CD4-positive, alpha-beta memory T cell (primary cell): ENCODE data around the gene PRG2. TPM values are rescaled to one million over a fixed set of nuclear protein-coding genes. Genes with fewer than 3 reads are reported as not detected.

Experiments
- CTCF ChIA-PET: fragments of 350-600 bp; sonication (Branson Sonifier 250); formaldehyde crosslinking; loops from one replicate; lab custom pipeline; 2021; ENCODE audit warnings: inconsistent platforms; ENCODE audit not compliant: partially characterized antibody; lab: Charles Lee
- POLR2A ChIA-PET: fragments of 350-600 bp; sonication (Branson Sonifier 250); formaldehyde crosslinking; loops from one replicate; lab custom pipeline; 2021; ENCODE audit not compliant: partially characterized antibody; lab: Charles Lee
- DNase-seq, 5 donors: peaks; one replicate each; pipeline versions ENCODE4 v3.0.0 to v3.0.0-alpha.2; 2020 to 2022; ENCODE audit warnings: mixed read lengths in 1 of 5
- H3K27ac ChIP-seq: one replicate; pipeline ENCODE4 v1.7.0; 2013; ENCODE audit warnings: low read depth, low read length
- H3K27me3 ChIP-seq: 2 replicates; pipeline ENCODE4 v1.7.0; 2013; ENCODE audit warnings: mild to moderate bottlenecking, low read length, moderate library complexity; ENCODE audit not compliant: insufficient read depth
- H3K36me3 ChIP-seq: 2 replicates; pipeline ENCODE4 v1.7.0; 2013; ENCODE audit warnings: mild to moderate bottlenecking, low read length, moderate library complexity; ENCODE audit not compliant: insufficient read depth
- H3K4me1 ChIP-seq: 2 replicates; pipeline ENCODE4 v1.7.0; 2013; ENCODE audit warnings: mild to moderate bottlenecking, low read length, moderate library complexity; ENCODE audit not compliant: insufficient read depth
- H3K4me3 ChIP-seq, 2 donors: one replicate each; pipeline ENCODE4 v1.7.0; 2013; ENCODE audit warnings: low read length in 2 of 2, mild to moderate bottlenecking in 1 of 2
- H3K9me3 ChIP-seq, 2 donors: one replicate each; pipeline ENCODE4 v1.7.0; 2013; ENCODE audit warnings: low read length in 2 of 2, control low read depth in 1 of 2; ENCODE audit not compliant: control insufficient read depth in 1 of 2
- H3K27ac Mint-ChIP-seq, 7 donors: one replicate each; pipeline ENCODE4 v1.8.0; 2020 to 2021; ENCODE audit warnings: mixed read lengths in 7 of 7, mild to moderate bottlenecking in 6 of 7, inconsistent platforms in 3 of 7, moderate library complexity in 3 of 7
- H3K27me3 Mint-ChIP-seq, 2 donors: one replicate each; pipeline ENCODE4 v1.8.0; 2020 to 2021; ENCODE audit warnings: mixed read lengths in 2 of 2
- H3K36me3 Mint-ChIP-seq, 2 donors: one replicate each; pipeline ENCODE4 v1.8.0; 2020 to 2021; ENCODE audit warnings: mixed read lengths in 2 of 2, inconsistent platforms in 1 of 2, mild to moderate bottlenecking in 1 of 2
- H3K4me1 Mint-ChIP-seq, 4 donors: one replicate each; pipeline ENCODE4 v1.8.0; 2020 to 2021; ENCODE audit warnings: mixed read lengths in 4 of 4, mild to moderate bottlenecking in 1 of 4
- H3K4me3 Mint-ChIP-seq, 8 donors: one replicate each; pipeline ENCODE4 v1.8.0; 2020 to 2021; ENCODE audit warnings: mixed read lengths in 8 of 8, mild to moderate bottlenecking in 7 of 8, moderate library complexity in 6 of 8, inconsistent platforms in 3 of 8
- H3K9me3 Mint-ChIP-seq, 8 donors: one replicate each; pipeline ENCODE4 v1.8.0; 2020 to 2021; ENCODE audit warnings: mixed read lengths in 8 of 8, mild to moderate bottlenecking in 5 of 8, inconsistent platforms in 3 of 8, moderate library complexity in 1 of 8
- intact Hi-C: fragments of 100-400 bp; cut with micrococcal nuclease; formaldehyde crosslinking; loops from one replicate; pipeline ENCODE4 v1.15.1; 2023
- polyA plus RNA-seq, 2 donors: library from polyadenylated mRNA; unstranded; fragments of 300-500 nt; fragmentation: Illumina TruSeq; gene quantifications; one replicate each; pipeline ENCODE4 v1.2.3, GENCODE V29; 2021
- total RNA-seq, 2 experiments: library from RNA; stranded (reverse); gene quantifications; one replicate each; pipeline ENCODE4 v1.2.3, GENCODE V29; 2021

Gene PRG2
- total and polyA plus RNA-seq, 4 experiments from 2014 or later, result 0.25 TPM; not detected in 3

GRCh38 chr11:57397394-57397990 lies 7.0 kb upstream of the PRG2 start:
- no peaks in the 10 kb centered on the region for H3K4me1 Mint-ChIP-seq
- no peaks in the 10 kb centered on the region for H3K36me3 Mint-ChIP-seq
- no peak overlapping the region for H3K4me3 Mint-ChIP-seq
- Histone ChIP-seq H3K27ac (no peak overlapping the region), H3K9me3 (no peaks in the 10 kb centered on the region), H3K36me3 (no peaks in the 10 kb centered on the region), H3K4me3 (no peak overlapping the region), H3K4me1 (no peaks in the 10 kb centered on the region), H3K27me3 (no peaks in the 10 kb centered on the region)
- H3K27ac Mint-ChIP-seq, result no peak overlapping the region
- no peaks in the 10 kb centered on the region for H3K9me3 Mint-ChIP-seq
- no peaks in the 10 kb centered on the region for H3K27me3 Mint-ChIP-seq
- no peak for DNase-seq
- intact Hi-C loops, result no loop called here
- CTCF ChIA-PET, result interaction anchor here (2.9 kb wide), 1 partner anchor 60 kb away, joined by 10 read pairs; no protein-coding TSS in a partner anchor
- POLR2A ChIA-PET, result no interaction called here

- intact Hi-C loops, result no loop called here
- no peaks in the 10 kb centered on the region for H3K27me3 ChIP-seq
- Mint-ChIP-seq H3K27ac (no peak overlapping the region), H3K9me3 (no peaks in the 10 kb centered on the region), H3K27me3 (no peaks in the 10 kb centered on the region), H3K4me1 (no peaks in the 10 kb centered on the region), H3K4me3 (no peak overlapping the region), H3K36me3 (no peaks in the 10 kb centered on the region)
- POLR2A ChIA-PET, result no interaction called here
- H3K4me3 ChIP-seq, result no peak overlapping the region
- no peak for DNase-seq
- H3K36me3 ChIP-seq, result no peaks in the 10 kb centered on the region
- H3K4me1 ChIP-seq, result no peaks in the 10 kb centered on the region
- H3K9me3 ChIP-seq, result no peaks in the 10 kb centered on the region
- H3K27ac ChIP-seq, result no peak overlapping the region
- CTCF ChIA-PET, result interaction anchor here (2.9 kb wide), 1 partner anchor 61 kb away, joined by 10 read pairs; no protein-coding TSS in a partner anchor
These were observed 6.3 kb upstream of the PRG2 start for GRCh38 chr11:57396744-57397143.

GRCh38 chr11:57395905-57396623 lies 5.6 kb upstream of the PRG2 start:
- Mint-ChIP-seq H3K27me3 (no peaks in the 10 kb centered on the region), H3K4me3 (no peak overlapping the region), H3K9me3 (no peaks in the 10 kb centered on the region), H3K4me1 (no peaks in the 10 kb centered on the region), H3K27ac (no peak overlapping the region), H3K36me3 (no peaks in the 10 kb centered on the region)
- intact Hi-C loops, result no loop called here
- no peaks in the 10 kb centered on the region for H3K4me1 ChIP-seq
- no peak for DNase-seq
- CTCF ChIA-PET, result interaction anchor here (2.9 kb wide), 1 partner anchor 61 kb away, joined by 10 read pairs; no protein-coding TSS in a partner anchor
- H3K36me3 ChIP-seq, result no peaks in the 10 kb centered on the region
- POLR2A ChIA-PET, result no interaction called here
- H3K9me3 ChIP-seq, result no peaks in the 10 kb centered on the region
- no peak overlapping the region for H3K27ac ChIP-seq
- no peaks in the 10 kb centered on the region for H3K27me3 ChIP-seq
- no peak overlapping the region for H3K4me3 ChIP-seq

GRCh38 chr11:57394203-57394965 lies 3.9 kb upstream of the PRG2 start:
- POLR2A ChIA-PET, result no interaction called here

GRCh38 chr11:57392763-57393105 lies 2.3 kb upstream of the PRG2 start:
- H3K27me3 ChIP-seq, result no peaks in the 10 kb centered on the region
- H3K4me3 Mint-ChIP-seq, result no peak overlapping the region
- H3K36me3 ChIP-seq, result no peaks in the 10 kb centered on the region
- H3K4me3 ChIP-seq, result no peak overlapping the region
- no peak overlapping the region for H3K27ac ChIP-seq
- CTCF ChIA-PET, result interaction anchor here (1.0 kb wide), 1 partner anchor 65 kb away, joined by 4 read pairs; no protein-coding TSS in a partner anchor
- no peak for DNase-seq
- no peaks in the 10 kb centered on the region for H3K4me1 Mint-ChIP-seq
- no peaks in the 10 kb centered on the region for H3K9me3 ChIP-seq
- H3K4me1 ChIP-seq, result no peaks in the 10 kb centered on the region
- POLR2A ChIA-PET, result no interaction called here
- H3K36me3 Mint-ChIP-seq, result no peaks in the 10 kb centered on the region
- H3K27ac Mint-ChIP-seq, result no peak overlapping the region
- no peaks in the 10 kb centered on the region for H3K27me3 Mint-ChIP-seq
- H3K9me3 Mint-ChIP-seq, result no peaks in the 10 kb centered on the region
- intact Hi-C loops, result no loop called here

More at GRCh38 chr11:57394203-57394965, 3.9 kb upstream of the PRG2 start:
- no peaks in the 10 kb centered on the region for H3K36me3 ChIP-seq
- CTCF ChIA-PET, result interaction anchor here (0.9 kb wide), 1 partner anchor 32 kb away, joined by 3 read pairs; no protein-coding TSS in a partner anchor
- intact Hi-C loops, result no loop called here
- H3K27ac Mint-ChIP-seq, result no peak overlapping the region
- H3K36me3 Mint-ChIP-seq, result no peaks in the 10 kb centered on the region
- H3K27me3 ChIP-seq, result no peaks in the 10 kb centered on the region
- no peaks in the 10 kb centered on the region for H3K27me3 Mint-ChIP-seq
- no peak overlapping the region for H3K27ac ChIP-seq
- H3K4me3 ChIP-seq, result no peak overlapping the region
- H3K4me1 Mint-ChIP-seq, result no peaks in the 10 kb centered on the region
- no peaks in the 10 kb centered on the region for H3K9me3 Mint-ChIP-seq
- no peaks in the 10 kb centered on the region for H3K4me1 ChIP-seq
- no peaks in the 10 kb centered on the region for H3K9me3 ChIP-seq
- DNase-seq, result no peak
- no peak overlapping the region for H3K4me3 Mint-ChIP-seq

GRCh38 chr11:57392066-57392762 lies 1.8 kb upstream of the PRG2 start:
- Mint-ChIP-seq H3K9me3 (no peaks in the 10 kb centered on the region), H3K36me3 (no peaks in the 10 kb centered on the region), H3K27ac (no peak overlapping the region), H3K27me3 (no peaks in the 10 kb centered on the region), H3K4me1 (no peaks in the 10 kb centered on the region), H3K4me3 (no peak overlapping the region)
- intact Hi-C loops, result no loop called here
- H3K4me3 ChIP-seq, result no peak overlapping the region
- no peaks in the 10 kb centered on the region for H3K36me3 ChIP-seq
- H3K27ac ChIP-seq, result no peak overlapping the region
- H3K4me1 ChIP-seq, result no peaks in the 10 kb centered on the region
- CTCF ChIA-PET, result interaction anchor here (1.0 kb wide), 1 partner anchor 65 kb away, joined by 4 read pairs; no protein-coding TSS in a partner anchor
- POLR2A ChIA-PET, result no interaction called here
- H3K27me3 ChIP-seq, result no peaks in the 10 kb centered on the region
- no peak for DNase-seq
- H3K9me3 ChIP-seq, result no peaks in the 10 kb centered on the region

GRCh38 chr11:57391539-57391938 lies 1.1 kb upstream of the PRG2 start:
- intact Hi-C loops, result no loop called here
- no peak overlapping the region for H3K4me3 Mint-ChIP-seq
- ChIA-PET POLR2A (no interaction called here), CTCF (no interaction called here)
- no peak overlapping the region for H3K4me3 ChIP-seq
- H3K9me3 ChIP-seq, result no peaks in the 10 kb centered on the region
- H3K27ac Mint-ChIP-seq, result no peak overlapping the region
- H3K27me3 Mint-ChIP-seq, result peaks cover 0 to under 1% of the 10 kb centered on the region in 2 donors
- no peaks in the 10 kb centered on the region for H3K4me1 ChIP-seq
- no peaks in the 10 kb centered on the region for H3K36me3 ChIP-seq
- H3K36me3 Mint-ChIP-seq, result no peaks in the 10 kb centered on the region
- no peaks in the 10 kb centered on the region for H3K27me3 ChIP-seq
- no peaks in the 10 kb centered on the region for H3K9me3 Mint-ChIP-seq
- no peak overlapping the region for H3K27ac ChIP-seq
- no peaks in the 10 kb centered on the region for H3K4me1 Mint-ChIP-seq
- DNase-seq, result no peak
